B cell (primary cell): ENCODE measurements around the gene BFSP1. TPM values are rescaled to one million over a fixed set of nuclear protein-coding genes. Genes with fewer than 3 reads are reported as not detected.

ENCODE experiments used
- ATAC-seq: fragments of 200-7000 bp; cut with Tn5 transposase; one replicate; pipeline ENCODE4 v1.10.0; 2021; ENCODE audit warnings: low read depth, mild to moderate bottlenecking, moderate number of reproducible peaks, moderate library complexity
- CTCF ChIA-PET: fragments of 350-600 bp; sonication (Branson Sonifier 250); formaldehyde crosslinking; loops from one replicate; lab custom pipeline; 2021; ENCODE audit warnings: antibody characterized with exemption, inconsistent platforms; lab: Charles Lee
- POLR2A ChIA-PET: fragments of 350-600 bp; sonication (Branson Sonifier 250); formaldehyde crosslinking; loops from one replicate; lab custom pipeline; 2021; ENCODE audit warnings: antibody characterized with exemption; lab: Charles Lee
- DNase-seq: peaks from one replicate; pipeline ENCODE4 v3.0.0; 2013
- H2AFZ ChIP-seq: 2 replicates; pipeline ENCODE4 v1.6.1; 2012; ENCODE audit warnings: mild to moderate bottlenecking, low read depth, low read length; ENCODE audit not compliant: insufficient read depth, poor library complexity, severe bottlenecking
- H3K27ac ChIP-seq, 2 donors: 1 replicate in 1 of 2; 2 replicates in 1 of 2; pipeline ENCODE4 v1.5.1; 2012 to 2013; ENCODE audit warnings: low read length in 2 of 2, mild to moderate bottlenecking in 2 of 2, moderate library complexity in 1 of 2
- H3K27me3 ChIP-seq, 4 experiments: fragments of 200-600 bp in 1 of 4; sonication (generic) in 1 of 4; replicated peaks in 1 of 4; 1 replicate in 2 of 4; 2 replicates in 2 of 4; pipeline versions ENCODE4 v1.6.1 to v1.7.0; 2013 to 2016; ENCODE audit warnings: low read length in 3 of 4, mild to moderate bottlenecking in 2 of 4, mixed read lengths in 1 of 4, moderate library complexity in 1 of 4; ENCODE audit not compliant: insufficient read depth in 4 of 4, control insufficient read depth in 3 of 4; ENCODE audit errors: control extremely low read depth in 1 of 4
- H3K36me3 ChIP-seq, 2 experiments: replicated peaks in 1 of 2; 1 replicate in 1 of 2; 2 replicates in 1 of 2; pipeline versions ENCODE4 v1.6.1 to v1.7.1; 2013; ENCODE audit warnings: low read length in 1 of 2; ENCODE audit not compliant: insufficient read depth in 2 of 2, control insufficient read depth in 1 of 2; ENCODE audit errors: control extremely low read depth in 1 of 2, extremely low read depth in 1 of 2
- H3K4me1 ChIP-seq, 2 donors: fragments of 200-600 bp in 1 of 2; sonication (generic) in 1 of 2; 1 replicate in 1 of 2; 2 replicates in 1 of 2; pipeline versions ENCODE4 v1.5.1 to v1.6.1; 2013 to 2017; ENCODE audit warnings: low read length in 2 of 2; ENCODE audit not compliant: control insufficient read depth in 2 of 2, insufficient read depth in 2 of 2
- H3K4me2 ChIP-seq: replicated peaks from 2 replicates; pipeline ENCODE3; 2012; ENCODE audit warnings: mild to moderate bottlenecking, low read depth, low read length; ENCODE audit not compliant: poor library complexity, severe bottlenecking
- H3K4me3 ChIP-seq, 5 experiments: fragments of 200-600 bp in 1 of 5; sonication (generic) in 1 of 5; 1 replicate in 3 of 5; 2 replicates in 2 of 5; pipeline versions ENCODE4 v1.5.1 to v1.7.0; 2011 to 2016; ENCODE audit warnings: low read length in 4 of 5, mild to moderate bottlenecking in 4 of 5, low read depth in 2 of 5, control low read depth in 1 of 5, moderate library complexity in 1 of 5; ENCODE audit not compliant: insufficient read depth in 1 of 5; ENCODE audit errors: control extremely low read depth in 1 of 5, extremely low read depth in 1 of 5
- H3K79me2 ChIP-seq: fragments of 200-600 bp; sonication (generic); one replicate; pipeline ENCODE4 v1.6.0; 2016; ENCODE audit warnings: low read length; ENCODE audit not compliant: control insufficient read depth, insufficient read depth
- H3K9ac ChIP-seq: fragments of 200-600 bp; sonication (generic); 2 replicates; pipeline ENCODE4 v1.6.1; 2017; ENCODE audit warnings: mild to moderate bottlenecking, low read length, moderate library complexity
- H3K9me3 ChIP-seq, 3 donors: one replicate each; pipeline versions ENCODE4 v1.6.1 to v1.7.1; 2013; ENCODE audit warnings: low read length in 2 of 3; ENCODE audit not compliant: control insufficient read depth in 2 of 3, insufficient read depth in 1 of 3; ENCODE audit errors: control extremely low read depth in 1 of 3
- H4K20me1 ChIP-seq: 2 replicates; pipeline ENCODE4 v1.6.0; 2012; ENCODE audit warnings: mild to moderate bottlenecking, low read length; ENCODE audit not compliant: insufficient read depth, control insufficient read depth, poor library complexity, severe bottlenecking
- H3K27ac Mint-ChIP-seq: one replicate; pipeline ENCODE4 v1.8.0; 2021; ENCODE audit warnings: mixed read lengths
- H3K27me3 Mint-ChIP-seq: one replicate; pipeline ENCODE4 v1.8.0; 2021; ENCODE audit warnings: mixed read lengths
- H3K4me1 Mint-ChIP-seq: one replicate; pipeline ENCODE4 v1.8.0; 2021; ENCODE audit warnings: mixed read lengths
- H3K4me3 Mint-ChIP-seq: one replicate; pipeline ENCODE4 v1.8.0; 2021; ENCODE audit warnings: mixed read lengths
- H3K9me3 Mint-ChIP-seq: one replicate; pipeline ENCODE4 v1.8.0; 2022; ENCODE audit warnings: mixed read lengths; ENCODE audit not compliant: insufficient read depth
- CTCF ChIP-seq: fragments of 200-600 bp; IDR thresholded peaks from one replicate; pipeline ENCODE4 v1.8.0; 2022; ENCODE audit warnings: antibody characterized with exemption, mild to moderate bottlenecking
- EZH2 ChIP-seq: IDR thresholded peaks from 2 replicates; pipeline ENCODE4 v1.6.1; 2012; ENCODE audit warnings: borderline replicate concordance, low read depth, mild to moderate bottlenecking, moderate library complexity, low read length; ENCODE audit not compliant: insufficient read depth, poor library complexity, severe bottlenecking
- WGBS: methylation state at CpG from one replicate; pipeline ENCODE4 v1.1.5; 2013; ENCODE audit warnings: missing lambda C conversion rate; ENCODE audit not compliant: insufficient coverage; 5-methylcytosine and 5-hydroxymethylcytosine counted together
- intact Hi-C: fragments of 100-400 bp; cut with micrococcal nuclease; formaldehyde crosslinking; loops from one replicate; pipeline ENCODE4 v1.10.0; 2022
- polyA minus RNA-seq: library from RNA; depleted of rRNA, polyadenylated mRNA; stranded (reverse); fragments of >200 nt; gene quantifications from 2 replicates; pipeline ENCODE4 v1.2.3, GENCODE V29; 2012
- polyA plus RNA-seq: library from polyadenylated mRNA; depleted of rRNA; stranded (reverse); fragments of >200 nt; gene quantifications from 2 replicates; pipeline ENCODE4 v1.2.3, GENCODE V29; 2012
- total RNA-seq, 2 donors: library from RNA; stranded (reverse); fragments of 120-200 nt in 1 of 2; gene quantifications; 1 replicate in 1 of 2; 2 replicates in 1 of 2; pipeline versions ENCODE4 v1.2.3 to v1.2.4, GENCODE V29; 2013 to 2022

BFSP1 gene
- total RNA-seq: not detected in 2 replicates
- total RNA-seq (2013): 0.12 TPM
- polyA plus RNA-seq: not detected in 2 replicates
- not detected in 2 replicates for polyA minus RNA-seq

DNA sequence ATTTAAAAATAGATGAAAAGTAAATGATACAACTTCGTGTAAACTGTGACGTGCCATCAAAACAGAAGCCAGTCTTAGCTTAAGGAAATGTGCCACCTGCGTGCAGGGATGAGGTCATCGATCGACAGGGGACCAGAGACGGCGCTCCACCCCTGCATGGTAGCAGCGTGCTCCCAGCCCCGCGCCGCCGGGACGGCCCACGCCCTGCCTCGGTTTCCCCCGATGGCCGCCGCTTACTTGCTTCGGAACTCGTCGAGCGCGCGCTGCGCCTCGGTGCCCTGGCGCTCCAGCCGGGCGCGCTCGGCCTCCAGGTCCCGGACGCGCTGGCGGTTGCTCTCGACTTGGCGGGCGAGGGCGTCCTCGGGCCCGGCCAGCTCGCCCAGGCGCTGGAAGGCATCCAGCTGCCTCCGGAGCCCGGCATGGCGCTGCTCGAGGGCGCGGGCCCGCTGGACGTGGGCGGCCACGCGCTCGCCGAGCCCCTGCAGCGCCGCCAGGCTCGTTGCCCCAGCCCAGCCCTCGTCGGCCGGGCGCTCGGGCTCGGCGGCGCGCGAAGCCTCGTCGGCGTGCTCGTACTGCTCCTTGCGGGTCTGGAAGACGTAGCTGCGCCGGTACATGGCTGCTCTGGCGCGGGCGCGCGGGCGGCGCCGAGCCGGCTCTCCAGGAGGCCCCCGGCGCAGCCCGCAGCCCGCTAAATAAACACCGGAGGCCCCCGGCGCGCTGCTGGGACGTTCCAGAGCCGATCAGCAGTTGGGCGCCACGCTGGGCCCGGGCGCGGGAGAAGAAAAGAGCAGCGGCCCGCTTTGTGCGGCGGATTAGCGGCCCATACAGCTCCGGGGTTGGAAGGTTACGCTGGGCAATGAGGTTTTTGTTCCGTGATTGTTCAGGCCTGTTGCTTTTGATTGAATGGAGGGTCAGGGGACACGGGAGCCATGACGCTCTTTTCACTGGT lies at the start of gene BFSP1:
Gene BFSP1, minus strand, starts transcription at position 664 of the 949 bp plus-strand sequence. Its CDS starts 50 bp downstream, at position 614.
- ChIA-PET CTCF (interaction anchor here (1.8 kb wide), 1 partner anchor 26 kb away, joined by 7 read pairs; no protein-coding TSS in a partner anchor), POLR2A (no interaction called here)
- no peaks in the 10 kb centered on the region for H3K9me3 ChIP-seq
- ATAC-seq (peak; percentile 31), DNase-seq (peak; percentile 46)
- no peak within 1 kb of the TSS for H3K27ac ChIP-seq
- peak within 1 kb of the TSS; percentile 79 for H2AFZ ChIP-seq
- H3K4me3 Mint-ChIP-seq: peak within 1 kb of the TSS; percentile 89
- H3K27ac Mint-ChIP-seq: no peak within 1 kb of the TSS
- H3K4me3 ChIP-seq: peak within 1 kb of the TSS in 4 of 5 experiments; percentile 24 to 64 (median 40)
- peaks cover 6 to 14% of the 10 kb centered on the region in 2 donors for H3K4me1 ChIP-seq
- H3K27me3 ChIP-seq: peaks cover 0 to 26% (median 21%) of the 10 kb centered on the region in 4 experiments
- peak within 1 kb of the TSS; percentile 88 for H3K4me2 ChIP-seq
- intact Hi-C loops: loop anchor here (10.0 kb wide), 1 partner anchor 154 kb away; the partner anchor contains the start of gene RRBP1
- no peaks in the 10 kb centered on the region for H3K79me2 ChIP-seq
- WGBS: 1% methylated on average over 111 of the region's 111 CpGs
- no peaks in the 10 kb centered on the region for H4K20me1 ChIP-seq
- no peaks in the 10 kb centered on the region for H3K36me3 ChIP-seq
- H3K9me3 Mint-ChIP-seq: no peaks in the 10 kb centered on the region
- H3K4me1 Mint-ChIP-seq: peaks cover 10% of the 10 kb centered on the region
- no peak for TF ChIP-seq EZH2
- no peak for TF ChIP-seq CTCF
- peak within 1 kb of the TSS; percentile 60 for H3K9ac ChIP-seq
- peaks cover 41% of the 10 kb centered on the region for H3K27me3 Mint-ChIP-seq

GRCh38 chr20:17580895-17581294 lies 49.7 kb upstream of the BFSP1 start:
- Mint-ChIP-seq H3K9me3 (no peaks in the 10 kb centered on the region), H3K4me1 (peaks cover 3% of the 10 kb centered on the region), H3K27me3 (no peaks in the 10 kb centered on the region), H3K27ac (no peak overlapping the region), H3K4me3 (no peak overlapping the region)
- no peak overlapping the region for H3K4me3 ChIP-seq
- H4K20me1 ChIP-seq: peaks cover 9% of the 10 kb centered on the region
- H3K36me3 ChIP-seq: no peaks in the 10 kb centered on the region
- intact Hi-C loops: no loop called here
- H3K79me2 ChIP-seq: peaks cover 16% of the 10 kb centered on the region
- POLR2A ChIA-PET: no interaction called here
- H2AFZ ChIP-seq: no peak overlapping the region
- no peaks in the 10 kb centered on the region for H3K27me3 ChIP-seq
- CTCF ChIA-PET: no interaction called here
- DNase-seq (no peak), ATAC-seq (no peak)
- WGBS: 100% methylated on average over 1 of the region's 2 CpGs
- no peak overlapping the region for H3K27ac ChIP-seq
- no peak overlapping the region for H3K9ac ChIP-seq
- no peak overlapping the region for H3K4me2 ChIP-seq
- no peaks in the 10 kb centered on the region for H3K9me3 ChIP-seq
- H3K4me1 ChIP-seq: no peaks in the 10 kb centered on the region
- TF ChIP-seq EZH2: no peak
- TF ChIP-seq CTCF: no peak
